Chondrocyte (in vitro differentiated cells): ENCODE data around the gene SMG1. TPM values are rescaled to one million over a fixed set of nuclear protein-coding genes. Genes with fewer than 3 reads are reported as not detected.
A peak's percentile ranks its signal among the peaks of the same experiment; 100 is the strongest.
"Not testable (repeated sequence)": the region's sequence is repeated elsewhere in the genome, so short reads cannot be mapped to it uniquely, and the experiment has no call there.

Experiments used
- DNase-seq: peaks from one replicate; pipeline ENCODE4 v3.0.0; 2021; ENCODE audit warnings: mixed read lengths, low spot score
- H3K27ac Mint-ChIP-seq: one replicate; pipeline ENCODE4 v1.8.0; 2021; ENCODE audit warnings: mild to moderate bottlenecking, moderate library complexity, mixed read lengths; ENCODE audit not compliant: unreplicated experiment
- H3K27me3 Mint-ChIP-seq: 2 replicates; pipeline ENCODE4 v1.8.0; 2021; ENCODE audit warnings: low read depth, mixed read lengths
- H3K36me3 Mint-ChIP-seq: 2 replicates; pipeline ENCODE4 v1.8.0; 2021; ENCODE audit warnings: low read depth, mixed read lengths
- H3K4me1 Mint-ChIP-seq: 2 replicates; pipeline ENCODE4 v1.8.0; 2021; ENCODE audit warnings: low read depth, mild to moderate bottlenecking, mixed read lengths
- H3K4me3 Mint-ChIP-seq: one replicate; pipeline ENCODE4 v1.8.0; 2021; ENCODE audit warnings: mild to moderate bottlenecking, moderate library complexity, mixed read lengths; ENCODE audit not compliant: unreplicated experiment
- H3K9me3 Mint-ChIP-seq: 2 replicates; pipeline ENCODE4 v1.8.0; 2021; ENCODE audit warnings: low read depth, mixed read lengths
- CTCF ChIP-seq: fragments of 200-600 bp; sonication (generic); IDR thresholded peaks from 2 replicates; pipeline ENCODE4 v1.5.0; 2021; ENCODE audit warnings: antibody characterized with exemption, mild to moderate bottlenecking, moderate library complexity
- total RNA-seq: library from RNA; stranded (reverse); gene quantifications from 3 replicates; pipeline ENCODE4 v1.2.1, GENCODE V29; 2021

Gene SMG1
- total RNA-seq, 1 donor from 2014 or later: 61.3 TPM

GRCh38 chr16:18759598-18760520 lies 166.3 kb downstream of the SMG1 start:
- H3K9me3 Mint-ChIP-seq: not testable (repeated sequence)

GRCh38 chr16:18757960-18758660 lies 168.1 kb downstream of the SMG1 start:
- not testable (repeated sequence) for H3K9me3 Mint-ChIP-seq, DNase-seq, H3K27ac Mint-ChIP-seq, H3K4me1 Mint-ChIP-seq, H3K4me3 Mint-ChIP-seq, H3K36me3 Mint-ChIP-seq, H3K27me3 Mint-ChIP-seq

More at GRCh38 chr16:18759598-18760520, 166.3 kb downstream of the SMG1 start:
- not testable (repeated sequence) for H3K36me3 Mint-ChIP-seq, H3K4me3 Mint-ChIP-seq, H3K27ac Mint-ChIP-seq, H3K27me3 Mint-ChIP-seq, DNase-seq, H3K4me1 Mint-ChIP-seq
- peak; percentile 80 for TF ChIP-seq CTCF

GRCh38 chr16:18756639-18757038 lies 169.6 kb downstream of the SMG1 start:
- not testable (repeated sequence) for H3K4me1 Mint-ChIP-seq, DNase-seq, H3K27me3 Mint-ChIP-seq

More at GRCh38 chr16:18756639-18757038, 169.6 kb downstream of the SMG1 start:
- not testable (repeated sequence) for H3K4me3 Mint-ChIP-seq, H3K9me3 Mint-ChIP-seq, H3K36me3 Mint-ChIP-seq, H3K27ac Mint-ChIP-seq

Other genes with a start within 250 kb of the SMG1 start
- 794 to 833 TPM (median 819 TPM) in 3 replicates for gene RPS15A, start 136.1 kb downstream of the SMG1 start, total RNA-seq
- gene ARL6IP1, start 124.9 kb downstream of the SMG1 start, total RNA-seq: 63.6 to 72.4 TPM (median 68.7 TPM) in 3 replicates
- 1.2 to 1.8 TPM (median 1.6 TPM) in 3 replicates for gene TMC7, start 57.5 kb upstream of the SMG1 start, total RNA-seq
- 19.2 to 20.7 TPM (median 20.6 TPM) in 3 replicates for gene COQ7, start 141.2 kb upstream of the SMG1 start, total RNA-seq
- 64.1 to 65.3 TPM (median 65.0 TPM) in 3 replicates for gene ITPRIPL2, start 187.6 kb upstream of the SMG1 start, total RNA-seq
- 0.46 to 0.97 TPM (median 0.60 TPM) in 3 replicates for gene SYT17, start 241.8 kb upstream of the SMG1 start, total RNA-seq